NCI-H526 (cell line): ENCODE measurements around the gene KRTAP13-1.

ENCODE experiments used
- DNase-seq, 2 experiments: peaks; one replicate each; lab custom pipeline; 2025; lab: John Stamatoyannopoulos, UW

The KRTAP13-1 gene

GRCh38 chr21:30395731-30396130, at the start of gene KRTAP13-1:
Gene KRTAP13-1, plus strand, starts transcription at chr21:30396031. Its CDS starts 56 bp downstream, at chr21:30396087.
- no peak for DNase-seq

- DNase-seq: no peak
Observed at GRCh38 chr21:30348506-30348905, 47.3 kb upstream of the KRTAP13-1 start, which contains the start of gene KRTAP23-1. Gene KRTAP23-1, minus strand, starts transcription at chr21:30348606. Its CDS starts 0 bp downstream, at chr21:30348606.

- no peak for DNase-seq
Observed at GRCh38 chr21:30349572-30349971, 46.3 kb upstream of the KRTAP13-1 start.

GRCh38 chr21:30351534-30351933, 44.3 kb upstream of the KRTAP13-1 start:
- DNase-seq: no peak

- DNase-seq: no peak
Observed at GRCh38 chr21:30354308-30355005, 41.4 kb upstream of the KRTAP13-1 start.

GRCh38 chr21:30355906-30356305, 39.9 kb upstream of the KRTAP13-1 start:
- DNase-seq: no peak

GRCh38 chr21:30372139-30372770, 23.6 kb upstream of the KRTAP13-1 start, which contains the start of gene KRTAP13-2:
Gene KRTAP13-2, minus strand, starts transcription at chr21:30372271. Its CDS starts 58 bp downstream, at chr21:30372213.
- DNase-seq: no peak

GRCh38 chr21:30382201-30382600, 13.6 kb upstream of the KRTAP13-1 start:
- no peak for DNase-seq

- no peak for DNase-seq
Observed at GRCh38 chr21:30391492-30392025, 4.3 kb upstream of the KRTAP13-1 start.

GRCh38 chr21:30408782-30409494, 13.1 kb downstream of the KRTAP13-1 start:
- peak; percentile 72 to 85 for DNase-seq

- DNase-seq: no peak
Observed at GRCh38 chr21:30415993-30416392, 20.2 kb downstream of the KRTAP13-1 start.

GRCh38 chr21:30425826-30426225, 30.0 kb downstream of the KRTAP13-1 start, which contains the start of gene KRTAP13-3:
Gene KRTAP13-3, minus strand, starts transcription at chr21:30425926. Its CDS starts 14 bp downstream, at chr21:30425912.
- DNase-seq: no peak

- no peak for DNase-seq
Observed at GRCh38 chr21:30426731-30427130, 30.9 kb downstream of the KRTAP13-1 start.

- peak in 1 of 2 experiments; percentile 3 for DNase-seq
Observed at GRCh38 chr21:30430170-30430655, 34.4 kb downstream of the KRTAP13-1 start, which contains the start of gene KRTAP13-4. Gene KRTAP13-4, plus strand, starts transcription at chr21:30430220. Its CDS starts 56 bp downstream, at chr21:30430276.

GRCh38 chr21:30434033-30434631, 38.3 kb downstream of the KRTAP13-1 start:
- DNase-seq: peak in 1 of 2 experiments; percentile 52

- DNase-seq: no peak
Observed at GRCh38 chr21:30437010-30437565, 41.3 kb downstream of the KRTAP13-1 start.

- no peak for DNase-seq
Observed at GRCh38 chr21:30439975-30440374, 44.1 kb downstream of the KRTAP13-1 start, which contains the start of gene KRTAP15-1. Gene KRTAP15-1, plus strand, starts transcription at chr21:30440275. Its CDS starts 53 bp downstream, at chr21:30440328.

GRCh38 chr21:30443226-30443625, 47.4 kb downstream of the KRTAP13-1 start:
- DNase-seq: no peak

GRCh38 chr21:30444204-30444603, 48.4 kb downstream of the KRTAP13-1 start:
- peak in 1 of 2 experiments; percentile 42 for DNase-seq
